Nephron progenitor cell (in vitro differentiated cells): Measurements from ENCODE around the gene RAMP3.
"Not testable (repeated sequence)": the region's sequence is repeated elsewhere in the genome, so short reads cannot be mapped to it uniquely, and the experiment has no call there.

ENCODE experiments used
- DNase-seq: peaks from one replicate; pipeline ENCODE4 v3.0.0; 2021
- H3K27ac Mint-ChIP-seq: 2 replicates; pipeline ENCODE4 v1.8.0; 2021; ENCODE audit warnings: mild to moderate bottlenecking, moderate library complexity, mixed read lengths
- H3K27me3 Mint-ChIP-seq: 2 replicates; pipeline ENCODE4 v1.8.0; 2021; ENCODE audit warnings: mild to moderate bottlenecking, low read depth, mixed read lengths; ENCODE audit not compliant: poor library complexity
- H3K36me3 Mint-ChIP-seq: 2 replicates; pipeline ENCODE4 v1.8.0; 2021; ENCODE audit warnings: low read depth, mixed read lengths
- H3K4me1 Mint-ChIP-seq: 2 replicates; pipeline ENCODE4 v1.8.0; 2021; ENCODE audit warnings: mixed read lengths
- H3K4me3 Mint-ChIP-seq: 2 replicates; pipeline ENCODE4 v1.8.0; 2021; ENCODE audit warnings: mild to moderate bottlenecking, moderate library complexity, mixed read lengths
- H3K9me3 Mint-ChIP-seq: 2 replicates; pipeline ENCODE4 v1.8.0; 2021; ENCODE audit warnings: mild to moderate bottlenecking, moderate library complexity, mixed read lengths
- CTCF ChIP-seq: fragments of 200-600 bp; sonication (generic); IDR thresholded peaks from 2 replicates; pipeline ENCODE4 v1.5.0; 2021; ENCODE audit warnings: antibody characterized with exemption

RAMP3 gene

GRCh38 chr7:45151131-45151684 lies 6.4 kb upstream of the RAMP3 start:
- Mint-ChIP-seq H3K27ac (no peak overlapping the region), H3K27me3 (peaks cover 41% of the 10 kb centered on the region), H3K36me3 (no peaks in the 10 kb centered on the region), H3K4me3 (no peak overlapping the region), H3K9me3 (no peaks in the 10 kb centered on the region), H3K4me1 (peaks cover 11% of the 10 kb centered on the region)
- TF ChIP-seq CTCF = no peak
- DNase-seq = no peak

- peaks cover 11% of the 10 kb centered on the region for H3K4me1 Mint-ChIP-seq
- no peak overlapping the region for H3K4me3 Mint-ChIP-seq
- no peak overlapping the region for H3K27ac Mint-ChIP-seq
- no peaks in the 10 kb centered on the region for H3K9me3 Mint-ChIP-seq
- no peak for DNase-seq
- H3K27me3 Mint-ChIP-seq = peaks cover 46% of the 10 kb centered on the region
- TF ChIP-seq CTCF = no peak
- no peaks in the 10 kb centered on the region for H3K36me3 Mint-ChIP-seq
Observed at GRCh38 chr7:45151967-45152366, 5.6 kb upstream of the RAMP3 start.

- H3K36me3 Mint-ChIP-seq = no peaks in the 10 kb centered on the region
- H3K9me3 Mint-ChIP-seq = no peaks in the 10 kb centered on the region
- DNase-seq = no peak
- peaks cover 52% of the 10 kb centered on the region for H3K27me3 Mint-ChIP-seq
- no peak overlapping the region for H3K27ac Mint-ChIP-seq
- TF ChIP-seq CTCF = no peak
- no peak overlapping the region for H3K4me3 Mint-ChIP-seq
- peaks cover 11% of the 10 kb centered on the region for H3K4me1 Mint-ChIP-seq
Observed at GRCh38 chr7:45153233-45153632, 4.4 kb upstream of the RAMP3 start.

- peaks cover 54% of the 10 kb centered on the region for H3K27me3 Mint-ChIP-seq
- not testable (repeated sequence) for H3K36me3 Mint-ChIP-seq
Observed at GRCh38 chr7:45153861-45154260, 3.7 kb upstream of the RAMP3 start.

GRCh38 chr7:45155357-45155900 lies 2.2 kb upstream of the RAMP3 start:
- peaks cover 63% of the 10 kb centered on the region for H3K27me3 Mint-ChIP-seq
- H3K9me3 Mint-ChIP-seq = no peaks in the 10 kb centered on the region
- no peak for TF ChIP-seq CTCF
- H3K4me1 Mint-ChIP-seq = peaks cover 11% of the 10 kb centered on the region
- H3K27ac Mint-ChIP-seq = no peak overlapping the region
- no peak overlapping the region for H3K4me3 Mint-ChIP-seq
- no peaks in the 10 kb centered on the region for H3K36me3 Mint-ChIP-seq
- DNase-seq = no peak

More at GRCh38 chr7:45153861-45154260, 3.7 kb upstream of the RAMP3 start:
- not testable (repeated sequence) for H3K4me3 Mint-ChIP-seq, DNase-seq, H3K27ac Mint-ChIP-seq, H3K9me3 Mint-ChIP-seq
- H3K4me1 Mint-ChIP-seq = peaks cover 11% of the 10 kb centered on the region

GRCh38 chr7:45155941-45156340 lies 1.6 kb upstream of the RAMP3 start:
- H3K4me1 Mint-ChIP-seq = peaks cover 11% of the 10 kb centered on the region
- no peaks in the 10 kb centered on the region for H3K36me3 Mint-ChIP-seq
- peaks cover 67% of the 10 kb centered on the region for H3K27me3 Mint-ChIP-seq
- H3K9me3 Mint-ChIP-seq = no peaks in the 10 kb centered on the region
- no peak for TF ChIP-seq CTCF
- H3K4me3 Mint-ChIP-seq = no peak overlapping the region
- no peak for DNase-seq
- H3K27ac Mint-ChIP-seq = no peak overlapping the region
